A549 treated with DMSO at 1 μM for 4 hours (cell line): ENCODE measurements around the gene AGER. TPM values are rescaled to one million over a fixed set of nuclear protein-coding genes. Genes with fewer than 3 reads are reported as not detected.

Experiments
- total RNA-seq: library from RNA; stranded (reverse); fragments of 200-300 nt; extraction: Qiagen RNA extraction; gene quantifications from 5 replicates; pipeline ENCODE4 v1.2.3, GENCODE V29; 2022; ENCODE audit warnings: low read depth

AGER gene
- 1.4 to 2.3 TPM (median 2.1 TPM) in 5 replicates for total RNA-seq

GRCh38 chr6:32184084-32184640 is at the start of gene AGER:
AGER (minus strand) TSS chr6:32184253; CDS start chr6:32184222, 31 bp downstream.

DNA sequence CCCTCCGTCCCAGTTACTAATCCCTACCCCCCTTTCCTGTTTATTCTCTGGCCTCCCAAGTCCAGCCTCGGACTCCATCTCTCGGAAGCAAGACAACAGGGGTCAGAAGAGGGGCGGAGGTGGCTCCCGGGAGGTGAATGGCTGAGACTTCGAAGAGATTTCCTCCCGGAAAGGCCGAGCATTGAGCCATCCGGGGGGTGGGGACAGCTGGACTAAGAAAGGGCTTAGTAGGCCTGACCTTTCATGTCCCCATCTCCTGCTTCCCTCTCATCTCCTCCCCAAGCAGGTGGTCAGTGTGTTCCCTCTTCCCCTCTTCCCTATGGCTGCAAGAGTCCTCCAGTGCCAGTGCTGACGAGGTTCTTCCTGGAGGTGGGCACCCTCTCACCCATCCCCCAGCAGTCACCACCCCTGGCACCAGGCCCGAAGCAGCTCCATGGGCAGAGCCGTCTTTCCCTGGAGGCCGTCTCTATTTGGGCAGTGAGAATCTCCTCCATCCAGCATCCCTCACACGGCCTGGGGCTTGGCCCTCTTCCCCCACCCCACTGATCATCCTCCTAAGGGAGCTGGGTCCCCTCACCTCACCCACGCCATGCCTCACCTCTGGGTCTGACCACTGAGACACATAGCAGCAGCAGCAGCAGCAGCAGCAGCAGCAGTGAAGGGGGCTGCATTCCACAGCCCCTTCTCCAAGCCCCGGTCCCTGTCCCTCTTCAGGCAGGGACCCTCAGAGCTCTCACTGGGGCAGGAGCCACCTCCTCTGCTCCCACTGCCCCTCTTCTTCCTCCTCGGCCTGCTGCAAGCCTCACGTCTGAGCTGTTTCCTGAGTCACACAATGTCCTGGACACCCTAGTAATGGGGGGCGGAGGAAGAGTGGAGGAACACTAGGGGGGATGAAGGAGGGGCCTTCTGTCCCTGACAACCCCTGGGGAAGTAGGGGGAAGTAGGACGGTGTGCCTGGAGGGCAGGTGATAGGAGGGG is 39.5 kb upstream of the AGER start, which contains the start of gene NOTCH4:
TSS of gene NOTCH4 (minus strand) at position 810 of the 978 bp plus-strand sequence. CDS start at position 671, 139 bp downstream.

DNA sequence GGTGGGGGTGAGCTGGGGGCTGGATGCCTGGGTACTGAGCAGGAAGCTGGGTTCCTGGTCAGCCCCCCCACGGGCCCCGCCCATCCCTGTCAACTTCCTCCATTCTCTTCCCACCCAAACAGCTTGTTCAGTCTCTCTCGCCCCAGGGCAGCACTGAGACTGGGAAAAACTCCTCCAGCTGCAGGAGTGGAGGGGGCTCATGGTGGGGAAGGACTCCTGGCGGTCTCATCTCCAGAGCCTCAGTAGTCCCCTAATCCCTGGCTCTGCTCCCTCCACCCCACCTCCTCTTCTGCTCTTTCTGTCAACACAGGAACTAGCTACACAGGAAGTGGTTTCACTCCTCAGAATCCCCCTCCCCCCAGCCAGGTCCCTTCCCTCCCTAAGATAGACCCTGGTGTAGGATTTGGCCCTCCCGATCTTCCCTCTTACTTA is 8.6 kb upstream of the AGER start, which contains the start of gene GPSM3:
TSS of gene GPSM3 (minus strand) at position 36 of the 432 bp plus-strand sequence. CDS start 130 bp downstream, outside the sequence.

GRCh38 chr6:32190054-32190851 is 6.2 kb upstream of the AGER start, which contains the start of gene PBX2:
PBX2 (minus strand) TSS chr6:32190202; CDS start chr6:32189915, 287 bp downstream.

DNA sequence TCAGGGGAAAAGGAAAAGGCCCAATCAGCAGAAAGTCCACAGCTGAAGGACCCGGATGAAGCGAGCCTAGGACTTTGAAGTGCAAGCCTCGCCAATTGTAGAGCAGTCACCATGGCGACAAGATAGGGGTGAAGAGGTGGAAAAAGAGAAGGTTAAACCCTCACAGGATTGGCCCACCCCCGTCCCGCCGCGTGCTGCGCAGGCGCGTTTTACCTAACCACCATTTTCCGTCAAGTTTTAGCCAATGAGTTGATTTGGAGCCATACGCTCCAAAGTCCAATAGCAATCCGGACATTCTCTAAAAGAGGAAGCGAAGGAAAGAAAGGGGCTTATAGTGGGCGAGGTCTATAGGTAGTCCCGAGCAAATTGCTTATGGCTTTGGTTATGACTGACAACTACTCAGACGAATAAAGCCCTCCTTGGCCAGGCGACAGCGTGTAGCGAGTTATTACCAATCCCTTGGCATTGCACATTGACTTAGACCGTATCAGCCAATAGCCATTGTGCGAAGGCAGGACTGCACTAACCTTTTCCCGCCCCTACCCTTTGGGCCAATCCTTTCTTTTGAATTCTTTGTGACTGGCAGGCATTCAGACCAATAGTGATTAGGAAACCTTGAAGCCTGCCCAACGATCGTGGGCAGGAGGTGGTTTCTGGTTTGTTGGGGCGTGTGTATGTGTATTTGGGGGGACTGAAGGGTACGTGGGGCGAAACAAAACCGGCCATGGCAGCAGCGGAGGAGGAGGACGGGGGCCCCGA is 6.1 kb downstream of the AGER start, which contains the start of gene RNF5:
TSS of gene RNF5 (plus strand) at position 618 of the 759 bp plus-strand sequence. CDS start at position 725, 107 bp downstream.

GRCh38 chr6:32175711-32176475 is 8.2 kb downstream of the AGER start, which contains the start of gene AGPAT1:
AGPAT1 (minus strand) TSS chr6:32176084; CDS start chr6:32171496, 4,588 bp downstream.

DNA sequence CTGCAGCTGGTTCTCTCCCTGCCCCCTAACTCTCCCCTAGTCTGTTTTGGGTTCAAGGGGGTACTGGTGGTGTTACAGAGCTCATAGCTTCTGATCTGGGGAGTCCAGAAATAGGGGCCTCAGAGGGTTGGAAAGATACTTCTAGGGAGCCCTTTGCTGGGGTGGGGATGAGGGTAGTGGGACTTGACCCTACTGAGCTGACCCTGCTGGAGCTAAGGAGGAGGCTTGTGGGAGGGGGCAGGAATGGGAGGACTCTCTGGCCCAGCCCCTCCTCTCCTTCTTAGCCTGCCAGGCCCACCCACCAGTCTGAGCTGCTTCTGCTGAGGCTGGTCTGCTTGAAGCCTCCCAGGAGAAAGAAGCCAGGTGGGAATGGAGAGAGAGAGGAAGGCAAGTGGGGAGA is 19.8 kb downstream of the AGER start, which contains the start of gene EGFL8:
TSS of gene EGFL8 (plus strand) at position 301 of the 400 bp plus-strand sequence. CDS start 1,571 bp downstream, outside the sequence.

DNA sequence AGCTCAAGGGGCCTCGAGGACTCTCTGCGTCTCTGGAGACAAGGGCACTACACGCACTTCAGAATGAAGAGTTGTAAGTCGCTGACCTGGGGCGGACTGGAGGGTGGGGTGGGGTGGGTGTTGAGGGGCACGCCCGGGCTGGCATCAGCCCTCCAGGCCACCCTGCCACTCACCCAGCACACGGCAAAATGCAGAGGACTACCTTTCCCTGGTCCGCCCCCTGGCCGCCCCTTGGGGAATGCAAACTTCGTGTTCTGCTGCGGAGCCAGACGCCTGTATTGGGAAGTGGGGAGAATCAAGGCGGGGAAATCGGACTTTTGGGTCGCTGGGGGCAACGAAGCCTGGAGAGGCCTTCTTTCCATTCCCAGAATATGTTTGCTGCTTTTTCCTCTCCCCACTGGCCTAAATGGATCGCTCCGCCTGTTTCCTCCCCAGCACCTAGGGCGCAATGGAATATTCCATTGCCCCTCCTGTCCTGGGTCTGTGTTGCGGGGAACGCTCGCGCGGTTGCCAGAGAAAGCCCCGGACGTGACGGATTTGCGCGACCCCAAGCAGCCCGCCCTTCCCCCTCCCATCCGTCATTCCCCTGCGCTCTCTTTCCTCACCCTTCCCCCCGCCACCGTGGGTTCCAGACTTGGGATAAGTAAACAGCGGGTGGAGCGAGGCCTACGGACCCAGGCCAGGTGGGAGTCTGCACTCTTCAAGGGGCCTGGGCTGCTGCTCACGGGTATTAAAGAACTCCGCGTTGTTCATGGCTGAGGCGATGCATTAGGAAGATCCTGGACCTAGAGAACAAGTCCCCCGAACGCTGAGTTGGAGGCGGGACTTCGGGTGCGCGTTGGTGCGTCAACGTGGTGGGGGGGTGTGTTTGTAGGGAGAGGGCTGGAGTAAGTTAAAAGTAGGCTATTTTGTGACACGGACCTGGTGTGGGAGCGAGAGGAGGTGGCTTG is 30.2 kb downstream of the AGER start, which contains the start of gene PPT2:
TSS of gene PPT2 (plus strand) at position 578 of the 950 bp plus-strand sequence. CDS start 454 bp downstream, outside the sequence.

GRCh38 chr6:32151863-32152768 is 31.9 kb downstream of the AGER start, which contains the start of gene PRRT1:
PRRT1 (minus strand) TSS chr6:32151939; CDS start chr6:32151827, 112 bp downstream.

Other genes starting within 250 kb of the AGER start
- gene CFB, start 238.2 kb downstream of the AGER start, total RNA-seq: 1.7 to 3.4 TPM (median 2.1 TPM) in 5 replicates
- gene NELFE, start 225.3 kb downstream of the AGER start, total RNA-seq: 74.0 to 87.1 TPM (median 79.5 TPM) in 5 replicates
- gene SKIC2, start 225.1 kb downstream of the AGER start, total RNA-seq: 22.6 to 27.8 TPM (median 24.2 TPM) in 5 replicates
- 11.1 to 12.8 TPM (median 12.1 TPM) in 5 replicates for gene DXO, start 212.1 kb downstream of the AGER start, total RNA-seq
- 1.00 to 1.6 TPM (median 1.2 TPM) in 5 replicates for gene C4A, start 202.2 kb downstream of the AGER start, total RNA-seq
- 0.72 to 1.2 TPM (median 0.84 TPM) in 5 replicates for gene C4B, start 169.5 kb downstream of the AGER start, total RNA-seq
- gene CYP21A2, start 145.8 kb downstream of the AGER start, total RNA-seq: 0.06 TPM in 1 of 5 replicates, not detected in the others
- 0.38 to 1.0 TPM (median 0.69 TPM) in 5 replicates for gene TNXB, start 74.9 kb downstream of the AGER start, total RNA-seq
- 28.7 to 38.6 TPM (median 35.4 TPM) in 5 replicates for gene ATF6B, start 56.0 kb downstream of the AGER start, total RNA-seq
- 7.2 to 9.2 TPM (median 8.4 TPM) in 5 replicates for gene FKBPL, start 54.0 kb downstream of the AGER start, total RNA-seq
- 0.58 to 0.95 TPM (median 0.74 TPM) in 5 replicates for gene PRRT1, start 32.3 kb downstream of the AGER start, total RNA-seq
- 8.4 to 10.4 TPM (median 8.8 TPM) in 5 replicates for gene PPT2, start 30.1 kb downstream of the AGER start, total RNA-seq
- 0.73 to 2.2 TPM (median 1.5 TPM) in 5 replicates for gene EGFL8, start 19.7 kb downstream of the AGER start, total RNA-seq
- 33.2 to 42.8 TPM (median 39.6 TPM) in 5 replicates for gene AGPAT1, start 8.2 kb downstream of the AGER start, total RNA-seq
- gene RNF5, start 5.8 kb downstream of the AGER start, total RNA-seq: 36.2 to 45.9 TPM (median 44.5 TPM) in 5 replicates
- 17.0 to 21.1 TPM (median 18.5 TPM) in 5 replicates for gene PBX2, start 5.9 kb upstream of the AGER start, total RNA-seq
- gene GPSM3, start 8.4 kb upstream of the AGER start, total RNA-seq: 0.24 to 0.55 TPM (median 0.34 TPM) in 5 replicates
- gene NOTCH4, start 39.8 kb upstream of the AGER start, total RNA-seq: 0.47 to 0.78 TPM (median 0.69 TPM) in 5 replicates
- not detected in 5 replicates for gene TSBP1, start 187.7 kb upstream of the AGER start, total RNA-seq
- not detected in 5 replicates for gene BTNL2, start 222.9 kb upstream of the AGER start, total RNA-seq